ENCODE measurements around the gene OMP. TPM values are rescaled to one million over a fixed set of nuclear protein-coding genes. Genes with fewer than 3 reads are reported as not detected.

OMP gene
- total and polyA plus RNA-seq, 2 donors (not counting 1 experiment from before 2014, with no cell fraction given), result not detected

DNA sequence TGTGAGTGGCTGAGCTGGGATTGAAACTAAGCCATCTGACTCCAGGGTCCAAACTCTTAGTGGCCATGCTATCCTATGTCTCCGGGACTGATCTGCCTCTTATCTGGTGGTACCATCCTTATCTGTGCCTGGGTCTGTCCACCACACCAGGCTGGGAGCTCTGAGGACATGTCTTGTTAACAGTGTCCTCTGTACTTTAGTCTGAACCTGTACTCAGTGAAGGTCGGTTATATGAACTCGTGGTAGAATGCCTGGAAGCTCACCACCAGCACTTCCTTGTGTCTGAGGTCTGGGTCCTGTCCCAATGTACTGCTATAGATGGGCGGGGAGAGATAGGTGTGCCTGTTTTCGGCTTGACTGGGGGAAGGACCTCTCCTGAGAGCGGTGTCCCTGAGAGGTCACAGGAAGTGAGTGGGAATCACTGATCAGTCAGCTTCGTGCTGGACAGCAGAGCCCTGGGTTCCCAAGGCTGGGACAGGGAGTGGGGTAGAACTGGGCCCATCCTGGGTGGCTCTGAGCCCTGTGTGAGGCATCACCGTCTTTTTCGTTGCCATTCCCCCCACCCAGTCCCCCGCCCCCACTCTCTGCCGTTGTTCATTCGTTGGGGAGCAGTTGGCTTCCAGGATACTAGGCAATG, 34.3 kb downstream of the OMP start:
- H3K4me2 ChIP-seq (replicated peaks; ENCODE audit: low read depth, low read length, poor library complexity, severe bottlenecking), result no peak overlapping the region
- H3K27me3 Mint-ChIP-seq, result peaks cover 28% of the 10 kb centered on the region
- WGBS (ENCODE audit: insufficient coverage), result 81% methylated on average over 7 of the region's 12 CpGs
- no peak overlapping the region for H3K27ac ChIP-seq (ENCODE audit: low read length in 2 of 2)
- H3K4me1 Mint-ChIP-seq, result peaks cover 6% of the 10 kb centered on the region
- H3K9me3 ChIP-seq (ENCODE audit: control extremely low read depth in 1 of 3, control insufficient read depth in 2 of 3, insufficient read depth in 1 of 3, low read length in 2 of 3), result peaks cover 0 to 7% (median 0%) of the 10 kb centered on the region in 3 donors
- CTCF ChIA-PET, result interaction anchor here (1.9 kb wide), 1 partner anchor 10 kb away, joined by 11 read pairs; the partner anchor contains the start of gene MYO7A
- no peaks in the 10 kb centered on the region for H4K20me1 ChIP-seq (ENCODE audit: control insufficient read depth, insufficient read depth, low read length, poor library complexity, severe bottlenecking)
- no peak for ATAC-seq (ENCODE audit: low read depth)
- no peak overlapping the region for H2AFZ ChIP-seq (ENCODE audit: insufficient read depth, low read depth, low read length, poor library complexity, severe bottlenecking)
- intact Hi-C loops (cut with micrococcal nuclease), result no loop called here
- no peak for DNase-seq
- H3K4me3 Mint-ChIP-seq, result no peak overlapping the region
- H3K4me3 ChIP-seq (ENCODE audit: control extremely low read depth in 1 of 5, extremely low read depth in 1 of 5, insufficient read depth in 1 of 5, low read depth in 2 of 5, low read length in 4 of 5), result no peak overlapping the region
- H3K36me3 ChIP-seq (replicated peaks in 1 of 2; ENCODE audit: control extremely low read depth in 1 of 2, control insufficient read depth in 1 of 2, extremely low read depth in 1 of 2, insufficient read depth in 2 of 2, low read length in 1 of 2), result no peaks in the 10 kb centered on the region
- H3K9ac ChIP-seq (ENCODE audit: low read length), result no peak overlapping the region
- peaks cover 6% of the 10 kb centered on the region for H3K9me3 Mint-ChIP-seq (ENCODE audit: insufficient read depth)
- H3K27ac Mint-ChIP-seq, result no peak overlapping the region
- H3K27me3 ChIP-seq (replicated peaks in 1 of 4; ENCODE audit: control extremely low read depth in 1 of 4, control insufficient read depth in 3 of 4, insufficient read depth in 4 of 4, low read length in 3 of 4), result peaks cover 0 to 21% (median 4%) of the 10 kb centered on the region in 4 experiments
- TF ChIP-seq, protein P1, sequence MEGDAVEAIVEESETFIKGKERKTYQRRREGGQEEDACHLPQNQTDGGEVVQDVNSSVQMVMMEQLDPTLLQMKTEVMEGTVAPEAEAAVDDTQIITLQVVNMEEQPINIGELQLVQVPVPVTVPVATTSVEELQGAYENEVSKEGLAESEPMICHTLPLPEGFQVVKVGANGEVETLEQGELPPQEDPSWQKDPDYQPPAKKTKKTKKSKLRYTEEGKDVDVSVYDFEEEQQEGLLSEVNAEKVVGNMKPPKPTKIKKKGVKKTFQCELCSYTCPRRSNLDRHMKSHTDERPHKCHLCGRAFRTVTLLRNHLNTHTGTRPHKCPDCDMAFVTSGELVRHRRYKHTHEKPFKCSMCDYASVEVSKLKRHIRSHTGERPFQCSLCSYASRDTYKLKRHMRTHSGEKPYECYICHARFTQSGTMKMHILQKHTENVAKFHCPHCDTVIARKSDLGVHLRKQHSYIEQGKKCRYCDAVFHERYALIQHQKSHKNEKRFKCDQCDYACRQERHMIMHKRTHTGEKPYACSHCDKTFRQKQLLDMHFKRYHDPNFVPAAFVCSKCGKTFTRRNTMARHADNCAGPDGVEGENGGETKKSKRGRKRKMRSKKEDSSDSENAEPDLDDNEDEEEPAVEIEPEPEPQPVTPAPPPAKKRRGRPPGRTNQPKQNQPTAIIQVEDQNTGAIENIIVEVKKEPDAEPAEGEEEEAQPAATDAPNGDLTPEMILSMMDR (IDR thresholded peaks at IDR 0.05), result no peak
- no peak for TF ChIP-seq EZH2 (IDR thresholded peaks at IDR 0.05; ENCODE audit: borderline replicate concordance, insufficient read depth, low read depth, low read length, poor library complexity, severe bottlenecking)
- H3K79me2 ChIP-seq (ENCODE audit: control insufficient read depth, insufficient read depth, low read length), result no peaks in the 10 kb centered on the region
- POLR2A ChIA-PET, result no interaction called here
- no peaks in the 10 kb centered on the region for H3K4me1 ChIP-seq (ENCODE audit: control insufficient read depth in 2 of 2, insufficient read depth in 2 of 2, low read length in 2 of 2)

DNA sequence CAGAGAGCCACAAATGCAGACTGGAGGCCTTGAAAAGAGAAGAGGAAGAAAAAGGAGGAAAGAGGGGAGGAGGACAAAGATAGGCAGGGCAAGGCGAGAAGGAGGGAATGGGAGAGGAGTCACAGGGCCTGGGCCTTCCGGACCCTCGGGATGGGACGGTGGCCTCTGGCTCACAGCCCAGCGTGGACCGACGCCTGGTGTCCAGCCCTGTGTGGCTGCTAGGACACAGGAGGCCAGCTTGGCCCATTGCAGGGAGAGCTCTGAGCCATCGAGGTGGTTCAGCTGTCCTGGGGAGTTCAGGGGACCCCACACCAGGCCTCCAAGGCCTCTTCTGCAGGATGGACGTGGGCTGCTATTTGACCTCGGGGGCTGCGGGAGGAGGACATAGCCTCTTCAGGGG, 34.8 kb downstream of the OMP start:
- peaks cover 28% of the 10 kb centered on the region for H3K27me3 Mint-ChIP-seq
- H3K9ac ChIP-seq (ENCODE audit: low read length), result no peak overlapping the region
- peaks cover 0 to 7% (median 0%) of the 10 kb centered on the region in 3 donors for H3K9me3 ChIP-seq (ENCODE audit: control extremely low read depth in 1 of 3, control insufficient read depth in 2 of 3, insufficient read depth in 1 of 3, low read length in 2 of 3)
- H2AFZ ChIP-seq (ENCODE audit: insufficient read depth, low read depth, low read length, poor library complexity, severe bottlenecking), result no peak overlapping the region
- ChIA-PET POLR2A (no interaction called here), CTCF (interaction anchor here (1.9 kb wide), 1 partner anchor 10 kb away, joined by 11 read pairs; the partner anchor contains the start of gene MYO7A)
- H3K79me2 ChIP-seq (ENCODE audit: control insufficient read depth, insufficient read depth, low read length), result no peaks in the 10 kb centered on the region
- ATAC-seq (ENCODE audit: low read depth) (no peak), DNase-seq (no peak)
- intact Hi-C loops (cut with micrococcal nuclease), result no loop called here
- H3K27me3 ChIP-seq (replicated peaks in 1 of 4; ENCODE audit: control extremely low read depth in 1 of 4, control insufficient read depth in 3 of 4, insufficient read depth in 4 of 4, low read length in 3 of 4), result peaks cover 0 to 21% (median 4%) of the 10 kb centered on the region in 4 experiments
- 73% methylated on average over 11 of the region's 11 CpGs for WGBS (ENCODE audit: insufficient coverage)
- peaks cover 6% of the 10 kb centered on the region for H3K4me1 Mint-ChIP-seq
- H3K27ac ChIP-seq (ENCODE audit: low read length in 2 of 2), result no peak overlapping the region
- TF ChIP-seq, protein P1 (IDR thresholded peaks at IDR 0.05), result no peak
- TF ChIP-seq EZH2 (IDR thresholded peaks at IDR 0.05; ENCODE audit: borderline replicate concordance, insufficient read depth, low read depth, low read length, poor library complexity, severe bottlenecking), result no peak
- H3K4me1 ChIP-seq (ENCODE audit: control insufficient read depth in 2 of 2, insufficient read depth in 2 of 2, low read length in 2 of 2), result peaks cover 0 to 4% of the 10 kb centered on the region in 2 donors
- H3K27ac Mint-ChIP-seq, result no peak overlapping the region
- H3K9me3 Mint-ChIP-seq (ENCODE audit: insufficient read depth), result peaks cover 6% of the 10 kb centered on the region
- H3K4me3 Mint-ChIP-seq, result no peak overlapping the region
- no peaks in the 10 kb centered on the region for H4K20me1 ChIP-seq (ENCODE audit: control insufficient read depth, insufficient read depth, low read length, poor library complexity, severe bottlenecking)
- H3K4me3 ChIP-seq (ENCODE audit: control extremely low read depth in 1 of 5, extremely low read depth in 1 of 5, insufficient read depth in 1 of 5, low read depth in 2 of 5, low read length in 4 of 5), result no peak overlapping the region
- H3K4me2 ChIP-seq (replicated peaks; ENCODE audit: low read depth, low read length, poor library complexity, severe bottlenecking), result no peak overlapping the region
- no peaks in the 10 kb centered on the region for H3K36me3 ChIP-seq (replicated peaks in 1 of 2; ENCODE audit: control extremely low read depth in 1 of 2, control insufficient read depth in 1 of 2, extremely low read depth in 1 of 2, insufficient read depth in 2 of 2, low read length in 1 of 2)
